ENCODE measurements around the gene LILRB1. TPM values are rescaled to one million over a fixed set of nuclear protein-coding genes. Genes with fewer than 3 reads are reported as not detected.
"Not testable (repeated sequence)": the region's sequence is repeated elsewhere in the genome, so short reads cannot be mapped to it uniquely, and the experiment has no call there.

Gene LILRB1
- total RNA-seq (1 to 10 TPM in 1 of 2 donors, under 1 TPM in 1; 0.66 to 1.1 TPM), polyA plus RNA-seq (ENCODE audit: insufficient read length in 2 of 2) (1 to 10 TPM; 2.0 to 3.2 TPM)
- long read RNA-seq, donor 1: 0 reads
- long read RNA-seq, donor 2: 0 reads
- long read RNA-seq, donor 3: 0 reads
- long read RNA-seq, donor 4, partial matches to known transcripts: 0 of 1 reads
- long read RNA-seq, donor 4, other reads (novel, unspliced or antisense): 0 of 1 reads

GRCh38 chr19:54630262-54630661 is at the start of gene LILRB1:
Gene LILRB1 (plus strand): TSS chr19:54630484. CDS start chr19:54631074, 590 bp downstream.
- 70% methylated on average over 7 of the region's 9 CpGs for WGBS (ENCODE audit: insufficient coverage)
- not testable (repeated sequence) for H3K9me3 ChIP-seq (ENCODE audit: control insufficient read depth, insufficient read depth, low read length); H3K4me3 ChIP-seq (ENCODE audit: low read depth, low read length); H3K27me3 ChIP-seq (ENCODE audit: control insufficient read depth, insufficient read depth, low read length); H3K4me1 ChIP-seq (ENCODE audit: control insufficient read depth, insufficient read depth, low read length); H3K27ac ChIP-seq (ENCODE audit: low read depth, low read length); DNase-seq (ENCODE audit: low read depth in 4 of 6, low spot score in 6 of 6); H3K36me3 ChIP-seq (ENCODE audit: control insufficient read depth, insufficient read depth, low read length)

- DNase-seq (ENCODE audit: low read depth in 4 of 6, low spot score in 6 of 6): no peak
- Histone ChIP-seq H3K36me3 (ENCODE audit: control insufficient read depth, insufficient read depth, low read length) (no peaks in the 10 kb centered on the region), H3K27ac (ENCODE audit: low read depth, low read length) (no peak overlapping the region), H3K4me3 (ENCODE audit: low read depth, low read length) (no peak overlapping the region), H3K4me1 (ENCODE audit: control insufficient read depth, insufficient read depth, low read length) (no peaks in the 10 kb centered on the region), H3K9me3 (ENCODE audit: control insufficient read depth, insufficient read depth, low read length) (no peaks in the 10 kb centered on the region), H3K27me3 (ENCODE audit: control insufficient read depth, insufficient read depth, low read length) (no peaks in the 10 kb centered on the region)
- whole genome bisulfite sequencing (ENCODE audit: insufficient coverage): 89% methylated on average over 4 of the region's 5 CpGs
These were observed 43.9 kb upstream of the LILRB1 start for GRCh38 chr19:54586397-54586796.

GRCh38 chr19:54587026-54587425 is 43.3 kb upstream of the LILRB1 start:
- H3K27me3 ChIP-seq (ENCODE audit: control insufficient read depth, insufficient read depth, low read length): no peaks in the 10 kb centered on the region
- 70% methylated on average over 6 of the region's 7 CpGs for WGBS (ENCODE audit: insufficient coverage)

GRCh38 chr19:54593445-54593844 is 36.8 kb upstream of the LILRB1 start, which contains the start of gene LILRA1:
Gene LILRA1 (plus strand): TSS chr19:54593632. CDS start chr19:54594245, 613 bp downstream.
- not testable (repeated sequence) for H3K27ac ChIP-seq (ENCODE audit: low read depth, low read length); H3K4me3 ChIP-seq (ENCODE audit: low read depth, low read length); H3K4me1 ChIP-seq (ENCODE audit: control insufficient read depth, insufficient read depth, low read length); H3K36me3 ChIP-seq (ENCODE audit: control insufficient read depth, insufficient read depth, low read length); DNase-seq (ENCODE audit: low read depth in 4 of 6, low spot score in 6 of 6); H3K27me3 ChIP-seq (ENCODE audit: control insufficient read depth, insufficient read depth, low read length); H3K9me3 ChIP-seq (ENCODE audit: control insufficient read depth, insufficient read depth, low read length)
- WGBS (ENCODE audit: insufficient coverage): 60% methylated on average over 5 of the region's 6 CpGs

More at GRCh38 chr19:54587026-54587425, 43.3 kb upstream of the LILRB1 start:
- DNase-seq (ENCODE audit: low read depth in 4 of 6, low spot score in 6 of 6): no peak
- H3K9me3 ChIP-seq (ENCODE audit: control insufficient read depth, insufficient read depth, low read length): no peaks in the 10 kb centered on the region
- H3K4me1 ChIP-seq (ENCODE audit: control insufficient read depth, insufficient read depth, low read length): no peaks in the 10 kb centered on the region
- H3K27ac ChIP-seq (ENCODE audit: low read depth, low read length): no peak overlapping the region
- no peaks in the 10 kb centered on the region for H3K36me3 ChIP-seq (ENCODE audit: control insufficient read depth, insufficient read depth, low read length)
- no peak overlapping the region for H3K4me3 ChIP-seq (ENCODE audit: low read depth, low read length)

- H3K36me3 ChIP-seq (ENCODE audit: control insufficient read depth, insufficient read depth, low read length); H3K27me3 ChIP-seq (ENCODE audit: control insufficient read depth, insufficient read depth, low read length); H3K4me1 ChIP-seq (ENCODE audit: control insufficient read depth, insufficient read depth, low read length); DNase-seq (ENCODE audit: low read depth in 4 of 6, low spot score in 6 of 6); H3K9me3 ChIP-seq (ENCODE audit: control insufficient read depth, insufficient read depth, low read length); H3K4me3 ChIP-seq (ENCODE audit: low read depth, low read length); H3K27ac ChIP-seq (ENCODE audit: low read depth, low read length): not testable (repeated sequence)
- 88% methylated on average over 1 of the region's 9 CpGs for WGBS (ENCODE audit: insufficient coverage)
These were observed 36.2 kb upstream of the LILRB1 start for GRCh38 chr19:54593931-54594626.

- Histone ChIP-seq H3K27me3 (ENCODE audit: control insufficient read depth, insufficient read depth, low read length) (no peaks in the 10 kb centered on the region), H3K27ac (ENCODE audit: low read depth, low read length) (no peak overlapping the region), H3K9me3 (ENCODE audit: control insufficient read depth, insufficient read depth, low read length) (no peaks in the 10 kb centered on the region), H3K36me3 (ENCODE audit: control insufficient read depth, insufficient read depth, low read length) (no peaks in the 10 kb centered on the region), H3K4me1 (ENCODE audit: control insufficient read depth, insufficient read depth, low read length) (no peaks in the 10 kb centered on the region), H3K4me3 (ENCODE audit: low read depth, low read length) (no peak overlapping the region)
- WGBS (ENCODE audit: insufficient coverage): 88% methylated on average over 5 of the region's 5 CpGs
- DNase-seq (ENCODE audit: low read depth in 4 of 6, low spot score in 6 of 6): no peak
These were observed 35.5 kb upstream of the LILRB1 start for GRCh38 chr19:54594737-54595136.

- H3K36me3 ChIP-seq (ENCODE audit: control insufficient read depth, insufficient read depth, low read length); H3K4me3 ChIP-seq (ENCODE audit: low read depth, low read length); H3K9me3 ChIP-seq (ENCODE audit: control insufficient read depth, insufficient read depth, low read length); H3K4me1 ChIP-seq (ENCODE audit: control insufficient read depth, insufficient read depth, low read length); H3K27me3 ChIP-seq (ENCODE audit: control insufficient read depth, insufficient read depth, low read length); H3K27ac ChIP-seq (ENCODE audit: low read depth, low read length); DNase-seq (ENCODE audit: low read depth in 4 of 6, low spot score in 6 of 6): not testable (repeated sequence)
- WGBS (ENCODE audit: insufficient coverage): 87% methylated on average over 22 of the region's 26 CpGs
These were observed 34.4 kb upstream of the LILRB1 start for GRCh38 chr19:54595680-54596436.

- 52% methylated on average over 2 of the region's 5 CpGs for WGBS (ENCODE audit: insufficient coverage)
- no peak overlapping the region for H3K4me3 ChIP-seq (ENCODE audit: low read depth, low read length)
- no peak overlapping the region for H3K27ac ChIP-seq (ENCODE audit: low read depth, low read length)
- H3K27me3 ChIP-seq (ENCODE audit: control insufficient read depth, insufficient read depth, low read length): no peaks in the 10 kb centered on the region
- no peaks in the 10 kb centered on the region for H3K4me1 ChIP-seq (ENCODE audit: control insufficient read depth, insufficient read depth, low read length)
- H3K36me3 ChIP-seq (ENCODE audit: control insufficient read depth, insufficient read depth, low read length): no peaks in the 10 kb centered on the region
- no peaks in the 10 kb centered on the region for H3K9me3 ChIP-seq (ENCODE audit: control insufficient read depth, insufficient read depth, low read length)
- DNase-seq (ENCODE audit: low read depth in 4 of 6, low spot score in 6 of 6): no peak
These were observed 30.1 kb upstream of the LILRB1 start for GRCh38 chr19:54600212-54600611.

GRCh38 chr19:54606230-54606629 is 24.1 kb upstream of the LILRB1 start:
- DNase-seq (ENCODE audit: low read depth in 4 of 6, low spot score in 6 of 6): no peak
- Histone ChIP-seq H3K27ac (ENCODE audit: low read depth, low read length) (no peak overlapping the region), H3K27me3 (ENCODE audit: control insufficient read depth, insufficient read depth, low read length) (no peaks in the 10 kb centered on the region), H3K36me3 (ENCODE audit: control insufficient read depth, insufficient read depth, low read length) (no peaks in the 10 kb centered on the region), H3K9me3 (ENCODE audit: control insufficient read depth, insufficient read depth, low read length) (peaks cover 2% of the 10 kb centered on the region), H3K4me3 (ENCODE audit: low read depth, low read length) (no peak overlapping the region), H3K4me1 (ENCODE audit: control insufficient read depth, insufficient read depth, low read length) (no peaks in the 10 kb centered on the region)
- 88% methylated on average over 1 of the region's 4 CpGs for WGBS (ENCODE audit: insufficient coverage)

All from spinal cord (tissue), 10 donors.